IPS-NIHi7 (cell line): ENCODE measurements around the gene NPVF.

Experiments used
- DNase-seq: peaks from one replicate; pipeline ENCODE4 v3.0.0; 2012; ENCODE audit warnings: mixed read lengths; ENCODE audit errors: extremely low spot score

The NPVF gene

GRCh38 chr7:25234336-25234735 is 6.0 kb upstream of the NPVF start:
- no peak for DNase-seq

GRCh38 chr7:25223206-25223605 is 5.1 kb downstream of the NPVF start:
- no peak for DNase-seq

- no peak for DNase-seq
Observed at GRCh38 chr7:25222666-25223065, 5.6 kb downstream of the NPVF start.

- DNase-seq = no peak
Observed at GRCh38 chr7:25221009-25221408, 7.3 kb downstream of the NPVF start.

DNA sequence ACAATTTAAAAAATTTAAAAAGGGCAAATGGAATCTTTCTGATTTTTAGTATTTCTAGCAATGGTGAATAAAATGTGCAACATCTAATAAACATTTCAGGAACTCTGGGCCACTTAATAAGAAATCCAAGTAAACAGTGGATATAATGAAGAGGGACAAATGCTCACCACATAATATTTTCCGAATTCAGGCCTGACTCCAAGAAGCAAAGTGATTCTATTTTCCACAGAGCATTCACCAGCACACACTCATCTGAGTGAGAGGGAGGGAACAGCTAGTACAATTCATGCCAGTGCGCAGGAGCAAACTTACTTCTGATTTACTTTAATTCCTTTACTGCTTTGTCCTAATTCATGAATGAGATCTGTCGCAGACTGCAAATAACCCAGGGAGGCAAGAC is 10.1 kb downstream of the NPVF start:
- DNase-seq = no peak

DNA sequence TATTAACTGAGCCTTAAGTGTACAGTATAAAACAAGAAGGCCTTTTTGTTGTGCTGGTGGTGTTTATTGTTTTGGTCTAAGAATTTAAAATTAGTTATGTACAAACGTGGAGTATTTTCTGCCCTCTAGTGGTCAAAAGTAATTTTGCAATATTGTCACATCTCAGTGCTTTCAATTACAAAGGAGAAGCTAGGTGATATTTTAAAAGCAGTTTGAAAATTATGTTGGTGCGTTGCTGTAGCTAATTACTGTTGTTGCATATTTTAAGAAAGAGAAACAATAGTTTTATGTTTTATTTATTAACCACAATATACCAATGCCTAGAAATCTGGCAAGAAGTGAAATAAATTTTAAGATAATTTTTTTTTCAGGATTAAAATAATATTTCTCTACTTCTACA is 11.4 kb downstream of the NPVF start:
- DNase-seq = no peak

GRCh38 chr7:25215694-25216335 is 12.5 kb downstream of the NPVF start:
- no peak for DNase-seq

- no peak for DNase-seq
Observed at GRCh38 chr7:25208525-25209221, 19.6 kb downstream of the NPVF start.

DNA sequence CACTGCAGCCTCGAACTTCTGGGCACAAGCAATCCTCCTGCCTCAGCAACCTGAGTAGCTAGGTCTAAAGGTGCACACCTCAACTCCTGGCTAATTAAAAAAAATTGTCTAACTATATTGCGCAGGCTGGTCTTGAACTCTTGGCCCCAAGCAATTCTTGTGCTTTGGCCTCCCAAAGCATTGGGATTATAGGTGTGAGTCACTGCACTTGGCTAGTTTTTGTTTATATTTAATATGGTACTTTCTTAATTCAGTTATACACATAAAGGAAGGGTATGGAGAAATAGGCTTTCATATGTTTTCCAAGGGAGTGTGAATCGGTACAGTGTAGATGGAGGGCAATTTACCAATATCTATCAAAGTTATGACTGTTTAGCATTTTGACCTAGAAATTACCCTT is 20.4 kb downstream of the NPVF start:
- DNase-seq = no peak

GRCh38 chr7:25206765-25207164 is 21.5 kb downstream of the NPVF start:
- no peak for DNase-seq

DNA sequence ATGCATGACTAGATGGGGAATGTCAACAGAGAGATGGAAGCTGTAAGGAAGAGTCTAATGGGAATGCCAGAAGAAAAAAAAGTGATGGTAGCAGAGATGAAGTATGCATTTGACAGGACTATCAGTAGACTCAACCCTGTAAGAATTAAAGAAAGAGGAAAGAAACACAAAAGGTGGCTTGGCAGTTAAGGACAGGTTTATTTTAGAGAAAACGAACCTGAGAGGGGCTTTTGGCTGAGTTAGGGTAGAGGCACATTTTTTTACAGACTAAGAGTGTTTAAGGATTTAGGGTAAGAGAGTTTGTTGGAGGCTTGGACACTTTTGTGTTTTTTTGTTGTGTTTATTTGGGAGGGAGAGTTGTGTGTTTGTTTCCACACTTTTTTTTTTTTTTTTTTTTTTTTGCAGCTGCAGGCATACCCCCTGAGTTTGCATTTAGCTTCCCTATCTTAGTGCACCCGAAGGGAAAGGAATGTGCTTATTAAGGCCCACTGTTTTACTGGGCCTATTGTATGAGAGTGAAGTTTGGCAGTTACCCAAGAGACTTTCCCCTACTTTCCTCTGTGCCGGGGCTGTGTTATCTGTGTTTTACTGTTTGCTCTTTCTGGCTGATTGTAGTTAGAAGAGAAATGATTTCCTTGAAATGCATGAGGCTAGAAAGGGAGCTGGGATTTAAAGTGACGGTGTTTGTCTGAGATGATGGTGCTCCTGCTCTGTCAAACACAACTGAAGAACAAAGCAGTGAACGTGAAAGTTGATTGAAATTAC is 32.0 kb downstream of the NPVF start:
- DNase-seq = no peak

DNA sequence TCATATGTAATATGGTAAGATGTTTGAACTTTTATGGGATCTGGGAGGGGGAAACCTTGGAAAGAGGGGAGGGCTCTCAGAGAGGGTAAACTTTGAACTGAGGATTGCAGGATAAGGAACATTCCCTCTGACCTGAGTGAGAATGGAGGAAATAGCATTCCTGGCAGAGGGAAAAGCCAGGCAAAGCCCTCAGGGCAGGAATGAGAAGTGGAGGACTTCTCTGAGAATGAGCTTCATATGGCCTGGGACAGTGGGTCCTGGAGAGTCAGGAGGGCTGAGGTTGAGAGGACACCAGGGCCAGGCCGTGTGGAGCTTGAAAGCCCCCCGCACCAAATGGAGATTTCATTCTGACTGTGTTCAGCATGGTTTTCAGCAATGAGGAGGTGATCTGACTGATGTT is 34.2 kb downstream of the NPVF start:
- DNase-seq = no peak

GRCh38 chr7:25192043-25192442 is 36.2 kb downstream of the NPVF start:
- DNase-seq = no peak

DNA sequence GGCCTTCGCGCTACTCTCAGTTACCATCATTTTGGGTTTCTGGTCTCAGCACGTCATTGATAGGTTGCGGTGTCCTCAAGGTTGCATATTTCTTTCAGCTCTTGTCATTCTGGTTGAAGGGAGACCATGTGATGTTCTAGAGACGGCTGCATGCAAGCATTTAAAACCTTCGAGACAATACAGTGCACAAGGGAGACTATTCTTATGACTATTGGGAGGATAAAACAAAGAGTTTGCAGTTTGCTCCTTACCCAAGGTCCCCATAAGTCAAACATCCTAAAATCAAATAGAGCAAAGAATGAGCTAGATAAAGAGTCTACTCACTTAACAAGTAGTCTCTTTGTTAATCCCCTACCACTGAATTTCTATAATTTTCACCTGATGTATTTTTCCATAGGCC is 39.1 kb downstream of the NPVF start:
- no peak for DNase-seq

- no peak for DNase-seq
Observed at GRCh38 chr7:25187932-25188331, 40.4 kb downstream of the NPVF start.

DNA sequence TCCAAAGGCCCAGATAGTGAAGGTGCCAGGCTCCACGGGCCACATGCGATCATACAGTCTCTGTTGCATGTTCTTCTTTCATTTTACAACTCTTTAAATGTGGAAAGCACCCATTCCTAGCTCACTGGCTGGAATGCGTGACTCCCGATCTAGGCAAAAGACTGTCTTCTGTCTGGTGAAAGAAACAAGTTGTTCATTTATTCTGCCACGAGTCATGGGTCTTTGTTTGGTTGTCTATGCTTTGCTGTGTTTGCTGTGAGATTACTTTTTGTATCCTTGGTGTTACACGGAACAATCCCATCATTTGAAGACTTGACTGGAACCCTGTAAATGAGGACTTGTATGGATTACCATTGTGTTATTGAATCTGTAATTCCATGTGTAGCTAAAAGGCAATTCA is 41.9 kb downstream of the NPVF start:
- no peak for DNase-seq

DNA sequence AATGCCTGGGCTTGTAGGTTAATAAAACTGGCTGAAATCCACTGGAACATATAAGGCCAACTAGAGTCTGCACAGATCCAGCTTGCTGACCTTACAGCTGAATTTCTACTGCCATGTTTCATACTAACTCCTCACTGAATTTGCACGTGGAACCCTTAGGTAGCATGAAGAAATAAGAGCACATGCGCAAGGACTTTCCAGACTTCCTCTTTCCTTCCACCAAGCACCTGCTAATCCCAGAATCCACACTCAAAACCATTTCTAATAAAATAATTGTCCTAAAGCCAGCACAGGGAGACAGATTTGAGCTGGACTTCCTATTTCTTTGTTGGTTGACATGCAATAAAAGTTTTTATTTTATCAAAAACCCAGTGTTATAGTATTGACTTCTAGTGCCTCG is 46.8 kb downstream of the NPVF start:
- DNase-seq = no peak

DNA sequence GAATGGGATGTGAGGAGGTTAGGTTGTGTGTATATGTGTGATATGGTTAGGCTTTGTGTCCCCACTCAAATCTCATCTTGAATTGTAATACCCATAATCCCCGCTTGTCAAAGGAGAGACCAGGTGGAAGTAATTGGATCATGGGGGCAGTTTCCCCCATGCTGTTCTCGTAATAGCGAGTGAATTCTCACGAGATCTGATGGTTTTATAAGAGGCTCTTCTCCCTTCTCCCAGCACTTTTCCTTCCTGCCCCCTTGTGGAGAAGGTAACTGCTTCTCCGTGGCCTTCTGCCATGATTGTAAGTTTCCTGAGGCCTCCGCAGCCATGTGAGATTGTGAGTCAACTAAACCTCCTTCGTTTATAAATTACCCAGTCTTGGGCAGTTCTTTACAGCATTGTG is 47.3 kb downstream of the NPVF start:
- no peak for DNase-seq

- DNase-seq = no peak
Observed at GRCh38 chr7:25180592-25180923, 47.7 kb downstream of the NPVF start.

DNA sequence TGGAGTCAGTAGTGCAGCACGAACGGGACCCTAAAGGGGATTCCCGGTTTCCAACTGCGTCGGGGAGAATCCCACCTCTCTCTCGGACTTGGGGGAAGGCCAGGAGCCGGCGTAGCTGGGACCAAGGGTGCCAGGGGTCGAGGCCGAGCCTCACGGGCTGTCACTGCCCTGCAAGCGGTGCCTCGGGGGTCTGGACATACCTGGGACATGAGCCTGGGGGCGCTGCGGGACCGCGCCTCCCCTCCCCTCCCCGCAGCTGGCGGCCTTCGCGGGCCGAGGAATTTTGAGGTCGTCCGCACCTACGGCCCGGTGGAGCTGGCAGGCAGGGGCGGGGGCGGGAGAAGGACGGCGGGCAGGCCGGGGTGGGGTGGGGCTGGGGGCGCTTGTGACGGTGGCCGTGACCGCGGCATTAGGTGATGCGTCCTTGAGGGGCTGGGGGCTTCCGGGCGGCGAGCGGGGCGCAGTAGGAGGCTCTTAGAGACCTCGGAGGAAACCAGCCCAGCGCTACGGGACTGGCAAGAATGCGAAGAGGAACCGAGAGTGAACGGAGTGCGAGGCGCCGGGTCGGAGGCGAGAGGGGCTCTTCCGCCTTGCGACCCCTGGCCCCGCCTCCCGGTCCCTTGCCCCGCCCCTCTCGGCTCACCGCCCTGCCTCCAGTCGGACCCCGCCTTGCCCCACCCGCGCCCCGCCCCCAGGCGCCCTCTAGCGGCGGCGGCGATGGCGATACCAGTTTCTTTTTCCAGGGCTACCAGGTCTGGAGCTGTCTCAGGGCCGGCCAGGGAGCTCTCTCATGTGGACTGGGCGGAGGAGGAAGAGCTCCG is 48.3 kb downstream of the NPVF start:
- peak; percentile 99 for DNase-seq

- no peak for DNase-seq
Observed at GRCh38 chr7:25179325-25179724, 49.0 kb downstream of the NPVF start.
